ENCODE results near the gene PGM1.
A peak's percentile ranks its signal among the peaks of the same experiment; 100 is the strongest.

Gene PGM1

GRCh38 chr1:63665824-63666223 lies 72.6 kb downstream of the PGM1 start:
- DNase-seq (ENCODE audit: low spot score) = no peak

GRCh38 chr1:63668298-63668697 lies 75.1 kb downstream of the PGM1 start:
- DNase-seq (ENCODE audit: low spot score) = no peak

- no peak for DNase-seq (ENCODE audit: low spot score)
Observed at GRCh38 chr1:63669151-63669961, 76.1 kb downstream of the PGM1 start.

- no peak for DNase-seq (ENCODE audit: low spot score)
Observed at GRCh38 chr1:63670164-63670563, 77.0 kb downstream of the PGM1 start.

- no peak for DNase-seq (ENCODE audit: low spot score)
Observed at GRCh38 chr1:63671514-63671913, 78.3 kb downstream of the PGM1 start.

GRCh38 chr1:63674238-63674864 lies 81.1 kb downstream of the PGM1 start:
- peak; percentile 69 for DNase-seq (ENCODE audit: low spot score)

GRCh38 chr1:63674865-63675419 lies 81.7 kb downstream of the PGM1 start:
- DNase-seq (ENCODE audit: low spot score) = no peak

GRCh38 chr1:63675420-63675931 lies 82.3 kb downstream of the PGM1 start:
- no peak for DNase-seq (ENCODE audit: low spot score)

- no peak for DNase-seq (ENCODE audit: low spot score)
Observed at GRCh38 chr1:63677497-63677896, 84.3 kb downstream of the PGM1 start.

GRCh38 chr1:63678200-63678599 lies 85.0 kb downstream of the PGM1 start:
- no peak for DNase-seq (ENCODE audit: low spot score)

- no peak for DNase-seq (ENCODE audit: low spot score)
Observed at GRCh38 chr1:63679076-63679475, 85.9 kb downstream of the PGM1 start.

GRCh38 chr1:63679589-63679988 lies 86.4 kb downstream of the PGM1 start:
- DNase-seq (ENCODE audit: low spot score) = no peak

GRCh38 chr1:63682936-63683335 lies 89.7 kb downstream of the PGM1 start:
- no peak for DNase-seq (ENCODE audit: low spot score)

GRCh38 chr1:63683759-63684158 lies 90.5 kb downstream of the PGM1 start:
- no peak for DNase-seq (ENCODE audit: low spot score)

GRCh38 chr1:63686696-63687095 lies 93.5 kb downstream of the PGM1 start:
- no peak for DNase-seq (ENCODE audit: low spot score)

GRCh38 chr1:63688302-63688890 lies 95.2 kb downstream of the PGM1 start:
- no peak for DNase-seq (ENCODE audit: low spot score)

GRCh38 chr1:63690966-63691700 lies 97.9 kb downstream of the PGM1 start:
- no peak for DNase-seq (ENCODE audit: low spot score)

GRCh38 chr1:63691701-63692425 lies 98.7 kb downstream of the PGM1 start:
- peak; percentile 77 for DNase-seq (ENCODE audit: low spot score)

GRCh38 chr1:63693944-63694571 lies 100.8 kb downstream of the PGM1 start:
- no peak for DNase-seq (ENCODE audit: low spot score)

- peak; percentile 85 for DNase-seq (ENCODE audit: low spot score)
Observed at GRCh38 chr1:63698001-63698838, 105.0 kb downstream of the PGM1 start.
